HTR-8/SVneo (cell line): ENCODE results near the gene TTLL10.

ENCODE experiments used
- DNase-seq: peaks from one replicate; pipeline ENCODE4 v3.0.0; 2011; ENCODE audit warnings: low spot score, mixed read lengths; ENCODE audit not compliant: insufficient read length
- FAIRE-seq: peaks from 2 replicates; lab custom pipeline; 2011; peaks lifted over from hg19 to GRCh38; lab: Jason Lieb, UNC

The TTLL10 gene

DNA sequence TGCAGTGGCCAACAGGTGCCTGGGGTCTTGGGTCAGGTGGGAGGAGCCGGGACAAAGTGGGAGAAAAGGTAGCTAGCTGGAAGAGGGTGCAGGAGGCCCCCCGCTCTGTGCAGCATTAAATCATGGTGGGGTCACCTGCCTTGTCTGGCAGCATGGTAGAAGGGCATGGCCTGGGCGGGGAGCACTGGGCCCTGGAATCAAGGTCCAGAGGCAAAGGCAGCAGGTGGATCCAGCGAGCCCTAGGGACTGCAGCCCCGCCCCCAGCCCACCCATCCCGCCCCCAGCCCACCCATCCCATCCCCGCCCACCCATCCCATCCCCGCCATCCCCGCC is 16.7 kb upstream of the TTLL10 start:
- no peak for FAIRE-seq
- no peak for DNase-seq

DNA sequence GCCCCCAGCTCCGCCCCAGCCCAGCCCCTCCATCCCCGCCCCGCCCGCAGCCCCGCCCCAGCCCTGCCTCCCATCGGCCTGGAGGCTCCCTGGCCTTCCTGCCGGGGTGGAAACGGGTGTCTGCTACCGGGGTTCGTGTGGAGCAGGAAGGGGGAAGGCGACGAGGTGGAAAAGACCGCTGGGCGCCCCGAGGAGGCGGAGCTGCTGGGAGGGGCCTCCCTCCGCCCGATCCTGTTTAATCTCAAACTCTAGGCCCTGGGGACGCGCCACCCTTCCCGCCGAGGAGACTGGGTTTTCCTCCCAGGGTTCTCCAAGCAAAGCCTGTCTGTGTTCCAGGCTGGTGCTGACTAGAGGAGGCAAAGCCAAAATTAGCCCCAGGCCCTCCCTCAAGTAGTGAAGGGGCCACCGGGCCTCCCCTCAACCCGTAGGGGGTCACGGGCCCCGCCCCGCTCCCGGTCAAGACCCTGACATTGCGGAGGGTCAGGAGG is 16.2 kb upstream of the TTLL10 start:
- no peak for FAIRE-seq
- DNase-seq = peak; percentile 21

DNA sequence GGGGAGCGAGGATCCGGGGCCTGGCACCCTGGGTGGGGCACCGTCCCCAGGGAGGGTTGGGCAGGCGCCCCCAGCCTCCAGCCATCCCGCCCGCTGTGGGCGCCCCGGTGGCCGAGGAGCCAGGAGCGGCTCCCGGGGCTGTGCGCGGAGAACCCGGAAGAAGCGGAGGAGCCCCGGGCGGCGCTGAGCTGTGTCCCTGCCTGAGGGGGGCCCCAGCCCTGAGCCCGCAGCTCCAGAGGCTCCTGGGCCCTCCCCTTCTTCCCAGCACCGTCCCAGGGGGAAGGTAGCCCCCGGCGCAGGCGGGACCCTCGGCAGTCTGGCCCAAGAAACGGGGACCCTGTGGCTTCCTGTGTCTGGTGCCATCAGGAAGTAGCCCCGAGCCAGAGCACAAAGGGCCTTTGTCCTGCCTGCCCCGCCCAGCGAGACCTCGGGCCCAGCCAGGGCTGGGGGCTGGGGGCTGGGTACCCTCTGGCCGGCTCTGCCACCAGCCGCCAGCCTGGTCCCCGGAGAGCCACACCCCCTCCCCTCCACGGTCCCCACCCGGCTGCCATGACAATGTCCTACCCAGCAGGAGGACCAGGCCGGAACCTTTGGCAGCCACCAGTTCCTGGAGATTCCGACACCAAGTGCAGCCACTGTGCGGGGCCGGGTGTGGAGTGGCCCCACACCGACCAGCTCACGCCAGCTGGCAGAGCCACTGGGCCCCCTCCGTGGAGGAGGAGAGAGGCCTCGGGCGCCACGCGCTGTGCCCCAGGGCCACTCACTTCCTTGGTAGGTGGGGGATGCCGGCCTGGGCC is 15.6 kb upstream of the TTLL10 start:
- FAIRE-seq = no peak
- DNase-seq = no peak

DNA sequence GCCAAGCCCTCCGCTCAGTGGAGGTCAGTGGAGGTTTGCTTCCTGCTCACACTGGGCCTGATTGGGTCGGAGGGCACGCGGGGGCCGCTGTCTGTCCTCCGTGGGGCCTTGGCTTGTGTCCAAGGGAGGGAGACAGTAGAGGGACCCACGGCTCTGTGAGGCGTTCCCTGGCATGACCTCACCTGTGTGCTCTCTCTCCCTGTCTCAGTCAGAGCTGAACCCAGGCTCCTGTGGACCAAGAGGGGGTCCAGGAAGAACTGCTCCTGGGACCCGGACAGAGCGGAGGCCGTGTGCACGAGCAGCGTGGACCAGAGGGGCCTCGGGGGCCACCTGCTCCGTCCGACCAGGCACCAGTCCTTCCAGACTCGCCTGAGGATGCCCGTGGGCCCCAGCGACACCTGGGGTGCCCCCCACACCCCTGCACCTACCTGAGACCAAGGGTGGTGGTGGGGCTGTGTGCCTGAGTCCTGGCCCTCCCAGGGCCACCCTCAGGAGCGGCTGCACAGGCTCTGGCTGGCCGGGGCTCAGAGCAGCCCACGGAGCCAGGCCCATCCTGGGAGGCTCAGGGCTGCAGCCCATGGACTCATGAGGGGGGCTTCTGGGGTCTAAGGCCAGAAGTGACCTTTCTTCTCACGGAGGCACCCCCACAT is 13.3 kb upstream of the TTLL10 start:
- FAIRE-seq (no peak), DNase-seq (no peak)

DNA sequence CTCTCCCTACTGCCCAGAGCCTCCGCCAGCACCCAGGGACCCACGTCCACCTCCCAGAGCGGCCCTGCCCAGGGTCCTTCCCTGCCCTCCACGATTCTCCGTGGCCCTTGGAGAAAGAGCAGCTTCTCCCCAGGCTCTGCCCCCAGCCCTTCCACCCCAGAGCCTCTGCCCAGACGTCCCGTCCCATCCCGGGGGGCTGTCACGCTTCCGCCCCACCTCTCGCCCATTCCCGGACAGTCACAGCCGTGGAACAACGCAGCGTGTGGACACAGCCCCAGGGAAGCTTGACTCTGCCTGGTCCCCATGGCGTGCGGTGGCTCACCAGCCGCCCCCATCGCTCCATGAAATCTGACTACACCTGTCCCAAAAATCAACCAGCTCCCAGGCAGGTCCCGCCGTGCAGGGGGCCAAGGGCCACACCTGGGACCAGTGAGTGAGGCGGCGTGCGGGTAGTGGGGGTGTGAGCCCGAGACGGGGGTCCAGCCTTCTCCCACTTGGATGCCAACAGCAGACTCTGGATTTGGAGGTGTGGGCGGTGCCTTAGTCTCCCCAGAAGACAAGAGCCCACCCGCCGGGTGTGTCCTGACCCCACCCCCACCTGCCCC is 12.5 kb upstream of the TTLL10 start:
- DNase-seq (no peak), FAIRE-seq (no peak)

DNA sequence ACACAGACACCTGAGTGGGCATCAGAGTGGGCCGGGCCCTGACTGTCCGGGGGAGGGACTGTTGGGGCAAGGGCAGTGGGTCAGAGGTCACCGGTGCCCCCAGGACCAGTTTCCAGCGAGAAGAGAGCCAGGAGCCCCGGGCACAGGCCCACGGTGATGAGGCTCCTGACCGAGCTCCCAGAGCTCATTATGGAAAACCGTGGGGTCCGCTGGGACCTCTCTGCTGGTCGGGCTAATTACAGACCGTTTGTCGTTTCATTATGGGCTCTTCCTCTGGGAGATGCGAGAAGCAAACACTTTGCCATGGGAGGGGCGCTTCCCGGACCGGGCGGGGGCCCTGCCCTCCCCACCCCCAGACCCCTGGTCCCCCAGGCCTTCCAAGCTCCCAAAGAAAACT is 12.0 kb upstream of the TTLL10 start:
- DNase-seq (no peak), FAIRE-seq (no peak)

DNA sequence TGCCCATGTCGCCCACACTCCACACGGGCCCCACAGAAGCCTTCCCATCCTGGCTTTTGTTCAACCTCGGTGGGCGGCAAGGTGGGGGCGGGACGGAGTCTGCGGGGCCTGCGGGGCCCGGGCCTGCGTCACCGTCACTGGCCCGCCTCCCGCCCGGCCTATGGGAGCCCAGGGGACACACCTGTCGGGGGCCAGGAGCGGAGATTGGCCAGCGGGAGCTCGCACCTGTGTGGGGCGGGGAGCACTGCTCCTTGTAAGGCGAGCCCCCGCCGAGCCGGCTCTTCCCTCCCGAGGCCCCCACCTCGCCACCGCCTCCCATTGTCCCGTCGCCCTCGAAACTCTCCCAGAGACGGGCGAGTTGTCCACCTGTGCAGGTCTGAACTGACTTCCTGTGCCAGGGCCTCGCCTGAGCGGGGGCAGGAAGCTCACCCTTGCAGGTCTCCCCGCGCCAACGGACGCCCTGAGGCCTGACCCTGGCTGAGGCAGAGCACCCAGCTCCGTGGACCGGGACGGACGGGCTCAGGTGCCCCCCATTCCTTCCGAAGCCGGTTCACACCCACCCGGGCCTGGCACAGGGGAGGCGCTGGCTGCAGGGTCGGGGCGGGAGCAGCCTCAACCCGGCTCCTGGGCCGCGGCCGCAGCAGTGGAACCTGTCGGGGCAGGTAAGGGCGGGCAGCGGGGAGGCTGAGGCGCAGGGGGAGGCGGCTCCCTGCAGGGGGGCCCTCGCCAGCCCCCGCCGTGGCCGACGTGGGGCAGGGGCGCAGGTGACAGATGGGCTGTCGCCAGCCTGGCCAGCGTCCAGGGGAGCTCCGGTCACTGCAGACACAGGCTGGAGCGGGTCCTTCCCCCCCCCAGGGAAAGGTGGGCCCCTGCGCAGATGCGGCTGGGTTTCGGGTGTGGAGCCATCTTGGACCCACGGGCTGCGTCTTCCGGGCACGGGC is 10.8 kb upstream of the TTLL10 start:
- FAIRE-seq (no peak), DNase-seq (no peak)

DNA sequence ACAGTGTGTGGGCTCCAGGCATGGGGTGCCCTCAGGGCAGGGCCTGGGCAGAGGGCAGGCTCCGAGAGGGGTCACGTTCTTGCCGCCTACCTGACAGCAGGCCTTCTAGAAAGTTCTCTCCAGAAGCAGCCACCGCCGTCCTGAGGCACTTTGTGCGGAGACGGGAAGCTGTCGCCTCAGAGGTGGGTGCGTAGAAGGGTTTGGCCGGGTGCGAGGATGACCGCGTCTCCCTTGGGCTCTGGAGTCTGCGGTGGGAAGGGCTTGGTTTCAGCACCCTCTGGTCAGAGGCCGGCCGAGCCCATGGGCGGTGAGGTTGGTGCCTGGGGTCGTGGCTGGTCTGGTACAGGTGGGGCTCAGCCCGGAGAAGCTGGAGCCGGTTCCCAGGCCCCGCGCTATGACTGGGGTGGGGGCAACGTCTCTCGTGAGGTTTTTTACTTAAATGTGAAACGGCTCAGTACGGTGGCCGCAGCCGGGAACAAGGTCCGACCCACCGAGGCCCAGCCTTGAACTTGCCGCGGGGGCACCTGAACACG is 10.1 kb upstream of the TTLL10 start:
- FAIRE-seq (no peak), DNase-seq (no peak)

DNA sequence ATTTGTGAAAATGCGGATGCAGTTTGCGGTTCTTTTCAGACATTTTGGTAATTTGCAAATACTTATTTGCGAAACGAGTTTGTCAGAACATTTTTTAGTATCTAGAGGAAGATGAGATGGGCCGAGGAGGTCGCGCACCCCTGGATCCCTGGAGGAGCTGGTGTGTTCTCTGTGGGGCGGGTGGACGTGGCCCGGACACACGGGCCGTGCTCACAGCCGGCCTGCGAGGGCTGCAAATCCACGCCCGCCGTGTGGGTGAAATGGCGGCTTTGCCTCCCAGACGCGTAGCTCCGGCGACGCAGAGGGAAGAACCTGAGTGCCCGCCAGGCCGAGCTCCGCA is 9.3 kb upstream of the TTLL10 start:
- FAIRE-seq (no peak), DNase-seq (no peak)

DNA sequence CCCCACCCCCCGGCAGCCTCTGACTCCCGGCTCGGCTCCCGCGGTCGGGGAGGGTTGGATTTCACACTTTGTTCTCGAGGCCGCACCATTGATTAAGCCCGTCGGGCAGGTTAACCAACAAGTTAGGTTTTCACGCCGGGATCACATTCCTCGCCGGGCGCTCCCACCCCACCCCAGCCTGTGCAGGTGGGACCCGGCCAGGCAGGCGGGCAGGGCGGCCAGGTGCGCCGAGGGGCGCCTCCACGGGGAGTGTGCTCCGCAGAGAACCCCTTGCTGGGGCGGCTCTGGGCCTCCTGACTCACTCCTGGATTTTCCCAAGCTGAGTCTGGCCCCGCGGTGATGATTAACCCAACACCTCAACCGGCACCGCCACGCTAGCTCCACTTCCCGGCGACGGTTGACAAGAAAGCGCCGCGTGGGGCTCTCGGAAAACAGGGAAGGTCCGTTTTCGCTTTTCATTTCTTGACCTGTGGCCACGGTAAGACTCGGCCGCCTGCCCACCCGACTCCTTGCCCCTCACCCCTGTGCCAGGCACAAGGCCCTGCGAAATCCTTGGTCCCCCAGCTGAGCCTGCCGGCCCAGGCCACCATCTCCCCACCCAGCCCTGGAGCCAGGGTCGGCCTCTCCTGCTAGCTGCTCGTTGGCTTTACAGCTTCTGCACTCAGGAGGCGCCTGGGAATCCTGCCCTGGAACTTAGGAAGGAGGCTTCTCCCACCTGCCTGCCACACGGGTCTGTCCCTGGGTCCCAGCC is 8.8 kb upstream of the TTLL10 start:
- DNase-seq (no peak), FAIRE-seq (no peak)

DNA sequence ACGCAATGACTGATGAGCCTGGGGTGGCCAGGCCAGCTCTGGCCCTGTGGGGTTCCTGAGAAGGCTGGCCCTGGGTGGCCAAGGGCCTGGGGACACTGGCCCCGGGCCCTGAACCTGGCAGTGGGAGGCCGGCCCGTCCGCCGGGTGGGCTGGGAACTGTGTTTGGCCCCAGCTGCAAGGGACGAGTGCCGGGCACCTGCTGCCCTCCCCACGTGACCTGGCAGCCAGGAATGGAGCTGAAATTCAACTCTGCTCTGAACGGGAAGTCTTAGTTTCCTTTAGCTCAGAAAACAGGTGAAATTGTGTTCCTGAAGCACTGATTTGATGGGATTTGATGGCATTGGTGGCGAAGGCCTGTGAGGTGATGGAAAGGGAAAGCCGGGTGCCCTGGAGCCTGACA is 8.2 kb upstream of the TTLL10 start:
- FAIRE-seq = no peak
- no peak for DNase-seq

DNA sequence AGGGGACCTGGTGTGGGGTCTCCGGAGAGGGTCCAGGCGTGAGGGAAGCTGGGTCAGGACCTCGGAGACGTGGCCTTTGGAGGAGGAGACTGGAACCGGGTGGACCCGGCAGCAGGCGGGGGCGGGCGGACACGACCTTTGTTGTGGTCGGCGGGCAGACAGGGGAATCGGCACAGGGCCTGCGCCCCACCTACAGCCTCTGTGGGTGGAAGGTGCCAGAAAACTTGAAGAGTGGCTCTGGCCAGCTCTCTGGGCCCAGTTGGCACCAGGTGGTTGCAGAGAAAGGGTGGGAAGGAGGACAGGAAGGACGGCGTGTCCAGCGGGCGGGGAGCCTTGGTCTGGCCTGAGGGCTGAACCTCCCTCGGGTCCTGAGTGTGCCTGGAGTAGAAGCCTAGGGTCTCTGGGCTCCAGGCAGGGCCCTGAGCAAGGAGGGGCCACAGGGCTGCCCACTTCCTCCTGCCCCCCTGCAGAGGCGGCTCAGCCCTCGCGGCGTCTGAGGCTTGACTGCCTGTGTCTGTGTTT is 7.7 kb upstream of the TTLL10 start:
- no peak for FAIRE-seq
- DNase-seq = no peak

DNA sequence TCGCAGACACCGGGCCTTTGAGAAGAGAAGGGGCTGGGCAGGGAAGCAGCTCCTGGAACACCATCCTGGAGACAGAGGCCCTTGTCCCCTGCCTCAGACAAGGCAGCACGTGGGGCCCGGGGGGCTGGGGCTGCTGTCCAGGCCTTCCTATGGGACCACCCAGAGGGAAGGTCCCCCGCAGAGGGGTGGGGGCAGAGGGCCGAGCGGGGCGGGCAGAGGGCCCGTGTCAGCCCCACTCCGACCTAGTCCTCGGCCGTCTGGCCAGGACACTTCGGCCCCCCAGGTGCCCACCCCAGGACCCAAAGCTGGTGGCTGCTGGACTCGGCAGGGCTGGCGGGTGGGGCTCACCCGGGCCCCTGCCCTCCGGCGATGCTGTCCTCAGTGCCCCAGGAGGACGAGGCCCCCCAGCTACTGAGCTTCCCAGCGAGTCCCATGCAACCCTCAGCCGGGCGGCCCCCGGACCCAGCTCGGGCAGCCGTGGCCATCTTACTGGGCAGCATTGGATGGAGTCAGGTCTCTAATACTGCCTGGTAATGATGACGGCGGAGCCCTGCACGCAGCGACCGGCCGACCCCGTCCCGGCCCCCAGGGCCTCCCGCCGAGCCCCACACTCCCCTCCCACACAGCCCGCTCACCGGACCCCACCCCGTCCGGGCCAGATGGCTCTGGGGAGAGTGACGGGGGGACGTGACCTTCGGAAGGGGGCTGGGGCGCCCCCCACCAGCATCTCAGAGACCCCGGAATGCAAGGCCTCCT is 6.9 kb upstream of the TTLL10 start:
- FAIRE-seq = no peak

DNA sequence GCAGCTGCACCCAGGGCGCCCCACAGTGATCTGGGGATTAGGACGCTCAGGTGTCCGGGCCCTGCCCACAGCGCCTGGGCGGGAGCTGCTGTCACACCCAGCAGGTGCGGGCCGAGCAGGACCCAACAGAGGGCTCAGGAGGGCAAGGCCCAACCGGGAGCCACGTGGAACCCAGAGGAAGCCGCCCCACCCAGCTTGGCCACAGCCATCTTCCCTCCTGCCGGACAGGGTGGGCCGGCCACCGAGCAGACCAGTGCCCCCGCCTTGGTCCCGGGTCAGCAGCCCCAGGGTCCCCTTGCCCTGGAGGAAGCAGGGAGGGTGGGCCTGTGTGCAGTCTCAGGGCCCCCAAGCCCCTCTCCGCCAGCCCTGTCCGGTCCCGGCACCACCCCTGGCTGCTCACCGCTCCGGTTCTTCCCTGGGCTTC is 6.3 kb upstream of the TTLL10 start:
- DNase-seq = no peak
- no peak for FAIRE-seq

More for the DNA sequence above, 6.9 kb upstream of the TTLL10 start:
- DNase-seq = no peak

DNA sequence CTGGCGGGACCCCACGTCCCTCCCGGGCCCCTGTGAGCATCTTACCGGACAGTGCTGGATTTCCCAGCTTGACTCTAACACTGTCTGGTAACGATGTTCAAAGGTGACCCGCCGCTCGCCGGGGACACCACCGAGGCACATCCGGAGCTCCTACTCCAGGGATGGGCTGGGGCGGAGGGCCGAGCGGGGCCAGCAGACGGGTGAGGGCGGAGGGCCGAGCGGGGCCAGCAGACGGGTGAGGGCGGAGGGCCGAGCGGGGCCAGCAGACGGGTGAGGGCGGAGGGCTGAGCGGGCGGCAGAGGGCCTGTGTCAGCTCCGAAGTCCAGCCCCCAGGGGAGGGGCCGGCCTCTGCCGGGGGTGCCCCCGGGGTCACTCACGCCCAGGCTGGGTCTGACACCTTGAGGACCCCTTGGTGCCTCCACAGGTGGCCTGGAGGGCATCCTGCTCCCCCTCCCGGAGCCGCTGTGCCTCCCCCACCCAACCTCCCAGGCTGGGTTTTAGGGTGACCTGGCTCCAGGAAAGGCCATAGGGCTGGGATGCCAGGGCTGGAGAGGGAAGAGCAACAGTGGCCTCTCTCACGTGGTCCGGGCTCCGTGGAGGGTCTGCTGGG is 5.7 kb upstream of the TTLL10 start:
- no peak for FAIRE-seq
- no peak for DNase-seq

DNA sequence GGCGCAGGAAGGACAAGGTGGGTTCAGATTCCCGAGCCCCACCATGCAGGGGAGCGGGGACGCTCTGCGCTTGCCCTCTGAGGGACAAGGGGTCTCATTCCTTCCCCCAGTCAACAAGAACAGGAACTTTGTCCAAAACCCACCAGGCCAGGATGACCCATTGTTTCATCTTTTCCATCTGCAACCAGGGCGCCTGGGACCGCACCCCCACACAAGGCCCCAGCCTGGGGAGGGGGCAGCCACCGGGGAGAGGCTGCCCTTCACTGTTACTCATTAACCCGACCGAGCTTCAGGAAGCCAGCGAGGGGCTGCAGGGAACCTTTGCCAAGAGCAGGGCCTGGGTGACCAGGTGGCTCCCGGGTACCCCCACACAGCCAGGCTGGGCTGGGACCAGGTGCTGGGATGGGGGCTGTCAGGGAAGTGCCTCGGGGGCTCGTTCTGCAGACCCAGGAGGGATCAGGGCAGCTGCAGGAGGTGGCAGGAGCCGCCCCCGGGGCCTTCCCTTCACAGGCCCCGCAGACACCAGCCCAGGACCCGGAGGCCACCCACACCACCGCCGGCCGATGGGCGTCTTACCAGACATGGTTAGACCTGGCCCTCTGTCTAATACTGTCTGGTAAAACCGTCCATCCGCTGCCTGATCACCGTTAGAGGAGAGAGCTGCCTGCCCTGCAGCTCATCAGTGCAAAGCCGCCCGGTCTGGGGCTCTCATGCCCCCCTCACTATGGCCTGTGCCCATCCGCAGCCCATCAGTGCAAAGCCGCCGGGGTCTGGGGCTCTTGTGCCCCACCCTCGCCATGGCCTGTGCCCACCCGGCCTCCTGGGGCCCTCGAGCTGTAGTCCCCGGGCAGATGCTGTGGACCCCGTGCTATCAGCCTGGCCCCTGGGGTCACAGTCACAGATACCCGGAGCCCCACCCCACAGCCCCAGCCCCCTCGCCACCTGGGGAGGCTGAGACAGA is 4.9 kb upstream of the TTLL10 start:
- FAIRE-seq (no peak), DNase-seq (no peak)
